DOHH2 (cell line): Measurements from ENCODE around the gene DNAAF5.

Experiments
- H3F3A ChIP-seq: fragments of 200-600 bp; sonication (generic), shearing (Covaris generic); 2 replicates; pipeline ENCODE4 v1.6.0; 2016; ENCODE audit warnings: antibody characterized with exemption, mild to moderate bottlenecking; ENCODE audit not compliant: control insufficient read depth, insufficient read depth
- H3K27ac ChIP-seq: fragments of 200-600 bp; sonication (generic); 2 replicates; pipeline ENCODE4 v1.5.1; 2014; ENCODE audit warnings: low read depth, mild to moderate bottlenecking, low read length, moderate library complexity
- H3K27me3 ChIP-seq: fragments of 200-600 bp; sonication (generic); 2 replicates; pipeline ENCODE4 v1.6.1; 2014; ENCODE audit warnings: mild to moderate bottlenecking, low read length, mixed read lengths; ENCODE audit not compliant: control insufficient read depth
- H3K36me3 ChIP-seq: fragments of 200-600 bp; sonication (generic); 2 replicates; pipeline ENCODE4 v1.6.1; 2014; ENCODE audit warnings: mild to moderate bottlenecking, low read length, moderate library complexity, mixed read lengths; ENCODE audit not compliant: control insufficient read depth
- H3K4me1 ChIP-seq: fragments of 200-600 bp; sonication (generic); 2 replicates; pipeline ENCODE4 v1.6.1; 2014; ENCODE audit warnings: mild to moderate bottlenecking, low read length, mixed read lengths; ENCODE audit not compliant: control insufficient read depth
- H3K4me2 ChIP-seq: fragments of 200-600 bp; sonication (generic); 2 replicates; pipeline ENCODE4 v1.6.0; 2014; ENCODE audit warnings: mild to moderate bottlenecking, low read length, moderate library complexity
- H3K4me3 ChIP-seq: fragments of 200-600 bp; sonication (generic); 2 replicates; pipeline ENCODE4 v1.5.1; 2014; ENCODE audit warnings: mild to moderate bottlenecking, low read length, mixed read lengths
- H3K79me2 ChIP-seq: fragments of 200-600 bp; sonication (generic); 2 replicates; pipeline ENCODE4 v1.6.1; 2014; ENCODE audit warnings: mild to moderate bottlenecking, low read length, mixed read lengths; ENCODE audit not compliant: control insufficient read depth
- H3K9me2 ChIP-seq: fragments of 200-600 bp; sonication (generic); replicated peaks from 2 replicates; pipeline ENCODE4 v1.6.1; 2014; ENCODE audit warnings: mild to moderate bottlenecking, low read length, mixed read lengths; ENCODE audit not compliant: control insufficient read depth
- H3K9me3 ChIP-seq: fragments of 200-600 bp; sonication (generic); 2 replicates; pipeline ENCODE4 v1.6.1; 2014; ENCODE audit warnings: antibody characterized with exemption, low read length, mixed read lengths; ENCODE audit not compliant: control insufficient read depth, insufficient read depth
- H4K20me1 ChIP-seq: fragments of 200-600 bp; sonication (generic); 2 replicates; pipeline ENCODE4 v1.6.0; 2014; ENCODE audit warnings: low read depth, mild to moderate bottlenecking, antibody characterized with exemption, low read length, moderate library complexity; ENCODE audit not compliant: control insufficient read depth, insufficient read depth
- EZH2phosphoT487 ChIP-seq: fragments of 200-600 bp; sonication (generic); IDR thresholded peaks from 2 replicates; pipeline ENCODE4 v1.6.1; 2017; ENCODE audit warnings: borderline replicate concordance, mild to moderate bottlenecking, antibody characterized with exemption, low read length, moderate library complexity, mixed read lengths
- TF ChIP-seq, protein P1 (sequence below): fragments of 200-600 bp; sonication (generic); IDR thresholded peaks from one replicate; pipeline ENCODE4 v1.5.1; 2014; ENCODE audit warnings: antibody characterized with exemption, mild to moderate bottlenecking, low read depth, low read length; ENCODE audit not compliant: poor library complexity, severe bottlenecking

The DNAAF5 gene

DNA sequence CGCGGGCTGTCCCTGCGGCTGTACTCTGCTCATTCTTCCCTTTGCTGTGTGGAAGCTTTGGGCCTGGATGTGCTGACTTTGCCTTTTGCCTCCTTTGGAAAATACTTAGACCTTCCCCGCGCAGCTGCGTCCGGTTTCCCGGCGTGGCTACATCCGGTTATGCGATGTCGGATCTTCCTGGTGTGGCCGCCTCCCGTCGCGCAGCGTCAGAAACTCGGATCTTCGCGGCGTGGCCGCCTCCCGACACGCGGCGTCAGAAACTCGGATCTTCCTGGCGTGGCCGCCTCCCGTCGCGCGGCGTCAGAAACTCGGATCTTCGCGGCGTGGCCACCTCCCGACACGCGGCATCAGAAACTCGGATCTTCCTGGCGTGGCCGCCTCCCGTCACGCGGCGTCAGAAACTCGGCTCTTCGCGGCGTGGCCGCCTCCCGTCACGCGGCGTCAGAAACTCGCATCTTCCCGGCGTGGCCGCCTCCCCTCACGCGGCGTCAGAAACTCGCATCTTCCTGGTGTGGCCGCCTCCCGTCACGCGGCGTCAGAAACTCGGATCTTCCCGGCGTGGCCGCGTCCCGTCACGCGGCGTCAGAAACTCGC, 55.5 kb downstream of the DNAAF5 start:
- Histone ChIP-seq H3K4me2 (no peak overlapping the region), H3K4me1 (no peaks in the 10 kb centered on the region), H3K79me2 (no peaks in the 10 kb centered on the region), H3K27ac (no peak overlapping the region), H4K20me1 (no peaks in the 10 kb centered on the region; the same call in 1 of the 2 replicates), H3K9me2 (no peaks in the 10 kb centered on the region), H3F3A (peaks cover 7% of the 10 kb centered on the region), H3K36me3 (peaks cover 86% of the 10 kb centered on the region), H3K9me3 (no peaks in the 10 kb centered on the region), H3K4me3 (no peak overlapping the region), H3K27me3 (no peaks in the 10 kb centered on the region)
- TF ChIP-seq, protein P1, sequence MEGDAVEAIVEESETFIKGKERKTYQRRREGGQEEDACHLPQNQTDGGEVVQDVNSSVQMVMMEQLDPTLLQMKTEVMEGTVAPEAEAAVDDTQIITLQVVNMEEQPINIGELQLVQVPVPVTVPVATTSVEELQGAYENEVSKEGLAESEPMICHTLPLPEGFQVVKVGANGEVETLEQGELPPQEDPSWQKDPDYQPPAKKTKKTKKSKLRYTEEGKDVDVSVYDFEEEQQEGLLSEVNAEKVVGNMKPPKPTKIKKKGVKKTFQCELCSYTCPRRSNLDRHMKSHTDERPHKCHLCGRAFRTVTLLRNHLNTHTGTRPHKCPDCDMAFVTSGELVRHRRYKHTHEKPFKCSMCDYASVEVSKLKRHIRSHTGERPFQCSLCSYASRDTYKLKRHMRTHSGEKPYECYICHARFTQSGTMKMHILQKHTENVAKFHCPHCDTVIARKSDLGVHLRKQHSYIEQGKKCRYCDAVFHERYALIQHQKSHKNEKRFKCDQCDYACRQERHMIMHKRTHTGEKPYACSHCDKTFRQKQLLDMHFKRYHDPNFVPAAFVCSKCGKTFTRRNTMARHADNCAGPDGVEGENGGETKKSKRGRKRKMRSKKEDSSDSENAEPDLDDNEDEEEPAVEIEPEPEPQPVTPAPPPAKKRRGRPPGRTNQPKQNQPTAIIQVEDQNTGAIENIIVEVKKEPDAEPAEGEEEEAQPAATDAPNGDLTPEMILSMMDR: no peak
- TF ChIP-seq EZH2phosphoT487: no peak

DNA sequence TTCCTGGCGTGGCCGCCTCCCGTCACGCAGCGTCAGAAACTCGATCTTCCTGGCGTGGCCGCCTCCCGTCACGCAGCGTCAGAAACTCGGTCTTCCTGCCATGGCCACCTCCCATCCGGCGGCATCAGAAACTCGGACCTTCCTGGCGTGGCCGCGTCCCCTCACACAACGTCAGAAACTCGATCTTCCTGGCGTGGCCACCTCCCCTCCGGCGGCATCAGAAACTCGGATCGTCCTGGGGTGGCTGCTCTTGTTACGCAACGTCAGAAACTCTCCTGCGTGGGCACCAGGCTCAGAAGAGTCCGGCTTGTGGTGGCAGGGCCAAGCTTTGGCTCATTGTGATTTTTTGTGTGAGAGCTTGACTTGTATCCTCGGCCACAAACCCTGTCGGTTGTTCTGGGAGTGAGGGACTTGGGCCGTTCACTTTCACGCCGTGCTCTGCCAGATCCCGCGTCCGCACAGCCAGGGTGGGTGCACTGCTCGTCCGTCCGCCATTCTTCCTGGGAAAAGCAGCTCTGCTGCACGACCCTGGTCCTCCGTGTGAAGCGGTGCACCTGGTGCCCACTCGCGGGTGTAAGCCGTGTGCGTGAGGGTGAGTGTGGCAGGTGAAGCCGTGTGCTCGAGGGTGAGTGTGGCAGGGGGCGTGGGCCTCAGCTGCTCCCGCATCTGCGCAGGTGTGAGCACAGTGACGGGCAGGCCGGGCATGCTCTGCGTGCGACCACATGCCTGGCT, 56.4 kb downstream of the DNAAF5 start:
- H3K4me1 ChIP-seq: no peaks in the 10 kb centered on the region
- H4K20me1 ChIP-seq: no peaks in the 10 kb centered on the region; the same call in 1 of the 2 replicates
- no peaks in the 10 kb centered on the region for H3K27me3 ChIP-seq
- H3K9me3 ChIP-seq: no peaks in the 10 kb centered on the region
- H3K79me2 ChIP-seq: no peaks in the 10 kb centered on the region
- H3K27ac ChIP-seq: no peak overlapping the region
- no peak overlapping the region for H3K4me3 ChIP-seq
- TF ChIP-seq, protein P1: no peak
- TF ChIP-seq EZH2phosphoT487: no peak
- peaks cover 83% of the 10 kb centered on the region for H3K36me3 ChIP-seq
- H3K4me2 ChIP-seq: no peak overlapping the region
- peaks cover 7% of the 10 kb centered on the region for H3F3A ChIP-seq
- no peaks in the 10 kb centered on the region for H3K9me2 ChIP-seq

DNA sequence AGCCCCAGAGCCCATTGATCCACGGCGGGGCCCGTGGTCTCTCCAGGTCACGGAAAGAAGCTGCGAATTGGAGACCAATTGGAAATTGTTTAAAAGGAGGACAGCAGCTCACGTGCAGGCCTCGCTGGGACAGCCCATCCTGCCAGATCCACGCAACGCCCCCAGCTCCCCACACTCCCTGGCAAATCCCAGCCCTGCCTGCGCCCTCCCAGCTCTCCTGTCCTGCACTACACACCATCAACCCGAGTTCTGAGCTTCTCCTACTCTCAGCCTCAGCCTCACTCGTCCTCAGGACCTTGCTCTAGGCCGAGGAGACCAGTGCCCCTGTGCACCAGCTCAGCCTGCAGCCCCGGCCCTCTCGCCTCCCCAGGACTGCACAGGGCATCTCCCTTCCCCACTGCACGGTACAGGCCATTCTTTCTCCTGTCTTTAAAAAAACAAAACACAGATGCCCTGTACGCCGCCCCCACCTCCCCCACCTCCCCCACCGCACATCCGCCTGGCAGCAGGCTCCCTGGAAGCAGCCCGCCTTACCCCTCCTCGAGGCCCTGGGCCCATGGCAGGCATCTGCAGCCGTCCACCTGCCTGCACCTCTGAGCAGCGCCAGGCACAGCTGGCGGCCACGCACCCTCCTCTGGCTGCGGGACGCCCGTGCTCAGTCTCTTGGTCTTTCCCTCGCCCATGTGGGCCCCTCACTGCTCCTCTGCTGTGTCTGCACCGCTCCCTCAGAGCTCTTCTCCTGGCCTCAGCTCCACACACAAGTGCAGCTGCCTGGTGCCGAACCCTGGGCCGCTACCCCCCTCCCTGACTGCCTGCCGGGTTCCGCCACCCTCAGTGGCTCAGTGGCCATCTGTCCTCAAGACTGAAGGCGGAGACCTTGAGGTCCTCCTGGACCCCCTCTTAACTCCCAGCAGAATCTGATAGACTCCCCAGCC, 57.3 kb downstream of the DNAAF5 start:
- Histone ChIP-seq H3K4me2 (no peak overlapping the region), H3F3A (peaks cover 7% of the 10 kb centered on the region), H3K4me3 (no peak overlapping the region), H4K20me1 (no peaks in the 10 kb centered on the region; the same call in 1 of the 2 replicates), H3K79me2 (no peaks in the 10 kb centered on the region), H3K36me3 (peaks cover 83% of the 10 kb centered on the region), H3K27me3 (no peaks in the 10 kb centered on the region), H3K9me2 (no peaks in the 10 kb centered on the region), H3K27ac (no peak overlapping the region), H3K4me1 (no peaks in the 10 kb centered on the region), H3K9me3 (no peaks in the 10 kb centered on the region)
- TF ChIP-seq, protein P1: no peak
- TF ChIP-seq EZH2phosphoT487: no peak
